Left forelimb (tissue), 1 donor: ENCODE data around the gene MAL.

Source experiments
- DNase-seq: peaks from one replicate; pipeline ENCODE4 v3.0.0-alpha.2; 2018; ENCODE audit warnings: low spot score

Gene MAL

DNA sequence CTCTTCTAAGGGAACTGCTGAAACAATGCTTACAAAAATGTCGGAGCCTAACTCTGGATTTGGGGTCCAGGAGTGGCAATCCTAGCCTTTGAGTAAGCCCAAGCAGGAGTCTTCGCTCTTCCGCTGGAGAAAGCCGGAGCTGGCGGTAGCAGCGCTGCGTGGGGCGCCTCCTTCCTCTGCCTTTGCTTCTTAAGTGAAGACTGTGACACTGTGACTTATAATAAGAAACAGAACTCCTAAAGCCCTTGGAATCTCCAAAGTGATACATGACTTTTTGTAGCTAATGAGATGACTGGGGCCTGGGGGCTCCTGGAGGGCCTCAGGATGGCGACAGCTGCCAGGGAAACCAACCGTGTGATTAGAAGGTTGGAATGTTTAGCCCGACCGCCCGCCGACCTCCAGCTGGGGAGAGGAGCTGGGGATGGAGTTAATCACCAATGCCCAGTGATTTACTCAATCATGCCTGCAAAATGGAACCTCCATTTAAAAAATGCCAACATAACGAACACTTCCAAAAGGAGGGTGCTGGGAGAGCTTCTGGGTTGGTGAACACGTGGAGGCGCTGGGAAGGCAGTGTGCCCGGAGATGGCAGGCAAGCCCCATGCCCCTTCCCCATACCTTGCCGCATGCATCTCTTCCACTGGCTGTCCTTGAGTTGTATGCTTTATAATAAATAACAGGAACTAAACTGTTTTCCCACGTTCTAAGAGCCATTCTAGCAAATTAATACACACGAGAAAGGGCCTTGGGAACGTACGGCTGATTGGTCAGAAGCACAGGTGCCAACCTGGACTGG, 29.0 kb upstream of the MAL start:
- no peak for DNase-seq

DNA sequence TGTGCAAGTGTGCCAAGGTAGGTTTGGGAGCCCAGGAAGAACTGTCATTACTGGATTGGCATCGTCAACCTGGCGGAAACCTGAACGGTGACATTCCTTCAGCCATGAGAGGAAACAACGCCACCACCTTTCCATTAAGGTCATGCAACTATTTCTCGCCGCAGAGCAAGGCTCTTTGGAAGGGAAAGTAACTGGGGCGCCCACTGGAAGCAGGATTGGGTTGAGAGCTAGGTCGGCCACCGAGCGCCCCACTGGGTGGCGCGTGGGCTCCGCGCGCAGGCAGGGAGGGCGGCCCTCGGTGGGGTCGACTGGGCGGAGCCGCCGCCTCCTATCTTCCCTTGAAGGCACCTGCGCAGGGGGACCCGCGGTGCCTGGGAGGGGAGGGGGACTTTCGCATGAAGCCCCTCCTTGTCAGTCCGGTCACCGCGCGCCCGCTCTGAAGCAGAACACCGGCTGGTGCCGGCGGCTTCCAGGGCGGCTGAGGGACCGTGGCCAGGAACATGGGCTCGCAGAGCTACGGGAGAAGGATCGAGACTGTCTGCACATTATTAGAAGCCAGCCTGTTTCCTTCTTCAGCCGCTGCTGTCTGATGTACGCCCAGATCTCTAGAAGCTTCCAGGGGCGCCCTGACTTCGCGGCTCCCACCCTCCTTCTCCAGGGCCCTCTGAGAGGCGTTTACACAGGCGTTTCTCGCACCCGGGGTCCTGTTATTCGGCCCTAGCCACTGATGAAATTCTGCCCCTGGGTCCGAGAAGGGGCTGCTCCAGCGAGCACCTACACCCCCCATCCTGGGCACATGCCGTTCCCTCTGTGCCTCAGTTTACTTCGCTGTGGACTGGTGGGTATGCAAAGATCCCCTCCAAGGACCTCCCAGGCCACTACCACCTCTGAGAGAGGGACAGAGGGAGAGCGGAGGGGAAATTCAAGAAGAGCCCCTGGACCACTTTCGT, 27.3 kb upstream of the MAL start:
- no peak for DNase-seq

DNA sequence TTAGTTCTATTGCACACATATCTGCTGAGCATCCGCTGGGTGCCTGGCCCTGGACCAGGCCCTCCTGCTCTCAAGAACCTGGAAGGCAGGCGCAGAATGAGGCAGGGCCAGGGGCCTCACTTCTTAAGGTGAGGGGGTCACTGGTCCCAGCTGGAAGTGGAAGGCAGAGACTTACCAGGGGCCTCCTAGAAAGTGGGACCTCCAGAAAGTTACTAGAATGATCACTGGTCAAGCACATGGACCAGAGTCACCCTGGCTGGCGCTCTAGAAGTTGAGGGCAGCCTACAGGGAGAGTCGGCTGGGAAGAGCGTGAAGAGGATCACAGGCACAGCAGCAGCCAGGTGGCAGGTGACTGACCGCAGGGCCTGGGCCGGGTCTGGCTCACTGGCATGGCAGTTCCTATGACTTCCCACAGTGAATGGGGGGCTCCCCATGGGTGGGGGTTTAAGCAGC, 26.1 kb upstream of the MAL start:
- DNase-seq = no peak

DNA sequence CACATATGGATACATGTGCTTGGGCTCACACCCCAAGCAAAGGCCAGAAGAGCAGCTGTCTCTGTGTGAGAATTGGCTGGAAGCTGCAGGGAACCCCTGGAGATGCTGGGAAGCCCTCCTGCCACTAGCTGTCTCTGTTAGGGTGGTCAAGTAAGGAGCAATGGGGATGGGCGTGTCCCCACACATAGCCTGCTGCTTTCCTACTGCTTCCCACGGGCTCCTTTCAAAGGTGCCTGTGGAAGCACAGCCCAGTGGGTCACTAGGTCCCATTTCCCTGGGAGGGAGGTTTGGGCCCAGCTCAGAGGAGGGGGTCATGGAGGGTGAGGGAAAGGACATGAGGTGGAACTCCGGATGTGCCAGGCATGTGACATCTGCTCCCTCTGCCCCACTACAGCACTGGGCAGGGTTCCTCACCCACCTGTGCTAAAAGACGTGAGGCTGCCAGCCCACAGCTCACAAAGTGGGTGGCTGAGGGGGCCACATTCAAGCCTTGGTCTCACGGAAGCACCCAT, 24.4 kb upstream of the MAL start:
- DNase-seq = no peak

DNA sequence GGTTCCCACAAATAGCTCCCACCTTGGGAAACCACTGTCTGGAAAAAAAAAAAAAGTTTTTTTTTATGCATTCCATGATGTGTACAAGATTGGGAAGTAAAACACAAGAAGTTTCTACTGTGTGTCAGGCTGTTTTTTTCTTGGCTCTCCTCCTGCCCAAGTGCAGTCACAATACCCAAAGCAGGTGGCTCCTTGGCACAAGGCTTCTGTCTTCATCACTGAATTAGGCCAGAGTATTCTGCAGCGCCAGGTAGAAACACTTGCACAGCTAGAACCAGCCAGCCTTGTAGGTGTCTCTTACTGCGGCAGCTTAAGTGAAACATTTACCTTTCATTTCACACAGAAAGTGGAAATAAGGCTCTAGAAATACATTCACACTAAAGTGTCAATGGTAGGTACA, 23.8 kb upstream of the MAL start:
- DNase-seq = no peak

DNA sequence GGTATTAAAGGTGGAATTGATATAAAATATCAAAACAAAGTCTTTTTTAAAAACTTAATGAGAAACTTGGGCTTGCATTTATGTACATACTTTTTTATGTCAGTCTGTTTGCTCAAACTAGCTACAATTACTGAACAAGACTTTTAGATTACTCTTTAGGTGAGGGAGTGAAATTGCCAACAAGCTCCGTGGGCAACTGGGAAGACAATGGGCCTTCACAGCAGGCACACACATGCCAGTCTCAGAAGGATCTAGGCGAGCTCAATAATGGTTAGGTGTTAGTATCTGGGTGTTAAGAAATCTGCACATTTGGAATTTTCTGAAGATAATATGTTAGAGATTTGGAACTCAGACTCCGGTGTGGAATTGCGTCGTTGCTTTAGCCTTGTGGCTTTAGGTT, 23.0 kb upstream of the MAL start:
- DNase-seq = no peak

DNA sequence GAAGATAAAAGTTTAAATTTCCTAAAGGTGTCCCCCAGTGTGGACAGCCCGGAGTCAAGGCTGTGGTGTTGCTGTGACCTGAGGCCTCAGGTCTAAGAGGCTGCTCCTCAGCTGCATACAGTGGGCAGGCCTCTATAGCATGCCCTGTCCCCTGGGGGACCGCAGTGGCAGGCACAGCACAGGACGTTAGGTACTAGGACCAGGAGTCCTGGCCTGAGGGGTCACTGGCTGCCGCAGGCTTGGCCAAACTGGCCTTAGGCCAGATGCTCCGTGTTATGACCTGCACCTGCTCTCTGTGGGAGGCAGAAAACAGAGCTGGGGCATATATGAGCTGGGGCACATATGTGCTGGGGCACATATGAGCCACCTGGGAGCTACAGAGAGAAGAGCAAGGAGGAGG, 21.2 kb upstream of the MAL start:
- DNase-seq = no peak

DNA sequence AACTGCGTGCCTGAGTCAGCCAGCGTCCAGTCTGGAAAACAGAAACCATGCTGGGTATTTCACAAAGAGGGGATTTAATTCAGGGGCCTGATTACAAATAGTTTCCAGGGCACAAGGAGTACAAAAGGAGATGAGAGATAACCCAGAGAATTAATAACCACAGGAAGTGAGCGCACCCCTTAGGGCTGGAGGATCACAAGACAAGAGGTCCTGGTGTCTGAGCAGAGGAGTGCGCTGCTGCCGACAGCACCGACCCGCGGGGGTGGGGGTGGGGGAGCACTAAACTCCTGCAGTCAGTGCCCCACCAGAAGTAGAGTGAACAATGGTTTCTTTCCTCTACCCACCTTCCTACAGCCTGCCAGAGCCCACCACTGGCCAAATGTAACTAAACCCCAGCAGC, 20.8 kb upstream of the MAL start:
- no peak for DNase-seq

DNA sequence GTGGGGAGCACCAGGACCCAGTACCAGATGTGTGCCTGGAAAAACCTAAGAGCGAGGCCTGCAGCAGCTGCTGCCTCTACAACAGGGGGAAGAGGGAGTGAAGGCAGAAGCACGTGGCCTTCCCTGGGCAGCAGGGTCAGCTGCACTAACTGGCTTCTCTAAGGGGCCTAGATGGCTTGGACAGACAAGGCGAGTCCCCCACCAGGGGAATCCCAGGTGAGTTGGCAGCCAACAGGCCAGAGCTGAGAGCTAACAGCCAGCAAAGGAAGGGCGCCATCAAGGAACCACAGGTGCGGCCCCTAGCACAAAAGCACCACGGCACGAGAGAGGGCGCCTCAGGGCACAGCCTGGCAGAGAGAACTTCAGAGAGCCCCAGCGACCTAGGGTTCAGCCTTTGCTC, 19.8 kb upstream of the MAL start:
- DNase-seq = no peak

DNA sequence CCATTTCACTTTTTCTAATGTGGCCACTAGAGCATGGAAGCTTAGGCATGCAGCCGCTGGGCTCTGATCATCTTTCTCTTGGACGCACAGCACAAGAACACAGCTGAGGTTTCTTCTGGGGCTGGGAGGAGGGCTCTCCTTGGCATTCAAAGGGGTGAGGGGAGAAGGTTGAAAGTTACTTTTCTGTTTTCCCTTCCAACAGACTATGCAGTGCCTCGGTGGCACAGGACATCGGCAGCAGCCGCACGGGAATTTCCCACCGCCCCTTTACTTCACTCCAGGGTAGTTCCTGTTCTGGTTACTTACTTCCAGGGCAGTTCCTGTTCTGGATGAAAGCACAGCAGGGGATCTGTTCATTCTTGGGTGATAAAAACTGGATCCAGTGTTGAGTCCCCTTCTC, 18.9 kb upstream of the MAL start:
- no peak for DNase-seq

DNA sequence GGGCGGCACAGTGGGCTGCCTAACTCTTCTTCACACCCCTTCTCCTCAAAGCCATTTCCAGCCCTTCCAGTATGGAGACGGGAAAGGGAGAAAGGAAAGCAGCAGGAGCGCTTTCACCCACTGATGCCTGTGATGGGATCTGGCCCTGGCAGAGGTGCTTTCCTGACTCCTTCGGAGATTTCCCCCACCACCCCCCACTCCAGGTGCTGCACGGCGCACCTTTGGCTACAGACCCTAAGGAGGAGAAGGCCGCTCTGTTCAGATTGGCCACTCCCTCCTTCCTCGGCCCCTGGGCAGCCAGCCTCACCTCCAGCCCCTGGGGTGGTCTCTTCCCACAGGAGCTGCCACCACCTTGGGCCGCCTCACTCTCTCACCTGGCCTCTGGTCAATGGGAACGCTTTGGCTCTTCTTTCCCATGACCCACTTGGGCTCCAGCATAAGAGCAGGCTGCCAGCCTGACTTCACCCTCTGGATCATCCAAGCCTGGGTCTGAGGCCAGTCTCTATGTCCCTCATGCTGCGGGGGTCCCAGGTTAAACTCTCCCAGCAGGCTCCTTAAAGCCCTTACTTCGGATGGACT, 18.4 kb upstream of the MAL start:
- DNase-seq = no peak

DNA sequence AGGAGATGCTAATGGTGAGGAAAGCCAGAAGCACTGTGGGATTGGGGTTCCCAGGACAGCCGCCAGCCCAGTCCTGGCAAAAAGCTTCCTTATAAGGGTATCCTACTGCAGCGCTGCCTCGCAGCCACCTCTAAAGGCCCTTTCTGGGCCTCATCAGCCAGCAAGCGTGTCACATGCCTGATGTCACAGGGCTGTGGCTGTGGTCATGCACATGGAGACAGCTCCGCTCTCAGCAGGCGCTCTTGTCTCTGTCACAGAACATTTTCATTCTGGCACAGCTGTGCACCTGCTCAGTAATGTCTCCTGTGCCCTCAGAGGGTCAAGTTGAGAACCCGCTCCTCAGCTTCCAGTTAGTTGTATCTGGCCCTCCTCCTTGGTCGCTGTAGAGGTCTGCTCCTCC, 17.7 kb upstream of the MAL start:
- no peak for DNase-seq

DNA sequence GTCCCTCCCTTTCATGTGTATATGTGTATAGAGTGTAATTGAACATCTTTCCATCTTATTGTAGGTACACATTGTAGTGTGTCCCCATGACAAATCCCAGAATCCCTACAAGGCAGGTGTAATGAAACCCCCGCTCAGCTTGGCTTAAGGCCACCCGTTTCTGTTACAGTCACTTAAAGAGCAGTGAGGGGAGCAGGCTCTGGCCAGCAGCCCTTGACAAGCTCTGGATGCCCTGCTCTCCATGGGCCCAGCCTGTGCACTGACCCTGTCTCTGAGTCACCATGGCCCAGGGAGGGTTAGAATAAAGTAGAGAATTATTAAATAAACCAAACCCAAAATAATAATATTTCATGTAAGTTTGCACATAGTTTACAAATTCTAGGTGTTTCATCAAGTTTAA, 17.2 kb upstream of the MAL start:
- DNase-seq = no peak

DNA sequence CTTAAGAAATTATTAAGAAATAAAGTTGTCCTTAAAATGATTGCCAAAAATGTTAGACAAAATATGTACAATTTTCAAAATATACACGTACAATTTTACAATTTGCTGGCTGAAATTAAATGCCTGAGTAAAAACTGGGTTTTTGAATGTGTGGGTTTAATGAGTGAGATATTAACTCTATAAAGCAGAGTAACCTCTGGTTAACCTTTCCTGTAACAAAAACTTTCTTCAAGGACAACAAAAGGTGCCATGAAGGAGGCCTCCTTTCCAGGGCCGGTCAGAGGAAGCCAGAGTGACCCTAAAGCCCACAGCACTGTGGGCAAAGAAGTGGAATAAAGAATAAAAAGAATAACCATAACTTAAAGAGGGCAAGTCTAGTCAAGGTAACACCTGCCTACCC, 16.5 kb upstream of the MAL start:
- no peak for DNase-seq

DNA sequence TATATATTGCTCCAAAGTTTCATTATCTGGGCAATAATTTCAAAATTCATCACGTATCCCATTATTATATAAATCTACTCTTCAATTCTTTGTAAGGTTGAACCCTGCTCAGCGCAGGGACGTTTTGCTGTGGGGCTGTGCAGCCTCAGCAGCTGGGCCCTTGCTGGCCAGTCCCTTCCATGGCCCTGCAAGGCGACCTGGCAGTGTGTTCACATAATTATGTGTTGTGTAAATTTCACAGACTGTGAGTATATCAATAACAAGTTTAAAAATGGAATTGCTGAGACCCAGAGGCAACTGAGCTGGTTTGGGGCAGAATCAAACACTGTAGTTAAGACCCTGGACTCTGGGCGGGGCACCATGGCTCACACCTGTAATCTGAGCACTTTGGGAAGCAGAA, 16.1 kb upstream of the MAL start:
- DNase-seq = no peak

DNA sequence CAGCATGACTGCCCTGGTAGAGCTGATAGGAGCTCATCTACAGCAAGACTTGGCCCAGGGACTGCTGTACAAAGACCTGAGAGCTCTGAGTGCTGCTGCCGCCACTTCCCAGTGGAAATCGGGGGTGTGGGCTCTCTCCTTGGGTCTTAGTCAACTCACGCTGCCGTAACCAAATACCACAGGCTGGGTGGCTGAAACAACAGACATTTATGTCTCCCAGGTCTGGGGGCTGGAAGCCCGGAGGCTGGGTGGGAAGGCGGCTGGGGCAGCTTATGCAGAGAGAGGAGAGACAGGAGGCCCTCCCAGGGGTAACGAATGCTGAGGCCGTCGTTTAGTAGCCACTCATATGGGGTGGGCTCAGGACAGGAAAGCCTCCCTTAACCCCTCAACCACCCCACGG, 15.4 kb upstream of the MAL start:
- DNase-seq = no peak

DNA sequence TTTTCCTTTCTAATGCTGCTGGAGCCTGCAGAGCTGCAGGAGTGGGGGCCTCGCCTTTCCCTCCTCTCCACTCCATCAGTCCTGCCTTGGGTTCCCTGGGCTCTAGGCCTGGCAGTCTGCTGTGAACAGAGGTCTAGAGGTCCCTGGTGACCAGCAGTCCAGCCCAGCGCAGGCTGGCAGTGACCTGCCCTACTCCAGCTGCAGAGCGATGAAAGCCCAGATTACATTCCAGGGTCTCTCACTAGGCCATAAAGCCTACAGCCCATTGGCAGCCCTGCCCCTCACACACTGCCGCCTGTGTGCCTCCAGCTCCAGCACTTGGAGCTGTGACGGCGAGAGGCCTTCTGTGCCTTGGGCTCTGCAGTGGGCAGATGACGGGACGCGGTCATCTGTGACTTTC, 14.8 kb upstream of the MAL start:
- no peak for DNase-seq

DNA sequence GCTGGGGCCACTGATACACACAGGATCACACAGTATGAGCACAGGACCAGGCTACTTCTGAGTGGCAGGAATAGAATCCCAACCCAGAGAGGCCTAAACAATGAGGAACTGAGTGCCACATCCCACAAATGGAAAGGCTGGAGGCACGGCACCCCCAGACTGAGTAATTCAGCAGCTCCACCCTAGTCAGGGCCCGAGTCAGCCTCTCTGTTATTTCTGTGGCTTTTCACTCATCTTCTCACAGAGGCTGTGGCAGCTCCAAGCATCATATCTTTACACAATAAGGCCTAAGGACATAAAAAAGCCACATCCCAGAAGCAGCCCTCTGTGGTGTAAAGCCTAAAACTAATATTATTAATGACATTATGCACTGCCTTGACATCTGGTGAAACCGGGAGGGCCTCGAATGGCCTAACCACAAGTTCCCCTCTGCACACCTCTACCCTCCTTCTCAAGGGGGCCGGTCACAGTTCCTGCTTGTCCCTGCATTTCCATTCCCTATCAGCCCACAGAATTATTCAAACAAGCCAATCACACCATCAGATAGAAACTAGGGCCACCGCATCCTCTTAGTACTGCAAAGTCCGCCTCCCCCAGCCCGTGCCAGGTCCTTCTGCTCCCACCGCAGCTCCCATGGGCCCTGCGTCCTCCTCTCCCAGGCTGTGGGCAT, 12.5 kb upstream of the MAL start:
- no peak for DNase-seq

DNA sequence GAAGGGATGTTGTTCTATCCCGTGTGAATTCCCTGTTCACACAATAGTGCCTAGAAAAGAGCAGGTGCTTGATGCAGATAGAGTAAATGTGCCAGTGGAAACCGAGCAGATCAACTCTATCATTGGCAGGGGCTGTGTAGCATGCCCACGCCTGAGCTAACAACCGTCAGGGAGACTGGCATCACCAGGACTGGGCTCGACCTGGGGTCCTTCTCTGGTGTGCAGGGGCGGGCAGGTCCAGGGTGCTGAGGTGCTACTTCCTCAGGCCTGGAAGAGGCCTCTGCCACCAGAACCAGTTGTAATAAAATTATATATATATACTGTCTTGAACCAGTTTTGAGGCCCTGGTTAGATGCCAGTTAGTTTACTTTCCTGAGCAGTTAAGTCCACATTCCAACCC, 11.8 kb upstream of the MAL start:
- no peak for DNase-seq

DNA sequence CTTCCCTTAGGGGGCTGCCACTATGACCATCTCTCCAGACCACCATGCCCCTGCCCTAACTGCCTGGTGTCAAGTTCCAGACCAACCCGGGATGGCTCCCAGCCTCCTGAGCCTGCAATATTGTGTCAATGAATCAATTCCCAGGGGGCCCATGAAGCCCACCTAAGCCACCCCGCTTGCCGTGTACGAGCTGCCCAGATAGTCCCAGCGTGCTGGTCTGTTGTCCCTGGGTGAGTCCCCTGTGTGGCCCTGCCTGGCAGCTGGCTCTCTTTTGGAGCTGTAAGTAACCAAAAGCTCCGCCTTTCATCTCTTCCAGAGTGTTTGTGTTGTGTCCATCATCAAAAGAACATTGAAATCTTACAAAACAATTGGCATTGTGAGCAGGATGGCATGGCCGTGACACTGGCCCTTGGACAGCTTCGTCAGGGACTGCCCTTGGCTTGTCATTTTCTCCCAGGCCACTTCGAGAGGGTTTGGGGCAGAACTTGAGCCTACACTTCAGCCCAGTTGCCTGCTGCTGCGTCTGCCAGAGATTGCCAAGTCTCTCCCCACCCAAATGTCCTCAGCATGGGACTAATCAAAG, 11.3 kb upstream of the MAL start:
- DNase-seq = no peak

DNA sequence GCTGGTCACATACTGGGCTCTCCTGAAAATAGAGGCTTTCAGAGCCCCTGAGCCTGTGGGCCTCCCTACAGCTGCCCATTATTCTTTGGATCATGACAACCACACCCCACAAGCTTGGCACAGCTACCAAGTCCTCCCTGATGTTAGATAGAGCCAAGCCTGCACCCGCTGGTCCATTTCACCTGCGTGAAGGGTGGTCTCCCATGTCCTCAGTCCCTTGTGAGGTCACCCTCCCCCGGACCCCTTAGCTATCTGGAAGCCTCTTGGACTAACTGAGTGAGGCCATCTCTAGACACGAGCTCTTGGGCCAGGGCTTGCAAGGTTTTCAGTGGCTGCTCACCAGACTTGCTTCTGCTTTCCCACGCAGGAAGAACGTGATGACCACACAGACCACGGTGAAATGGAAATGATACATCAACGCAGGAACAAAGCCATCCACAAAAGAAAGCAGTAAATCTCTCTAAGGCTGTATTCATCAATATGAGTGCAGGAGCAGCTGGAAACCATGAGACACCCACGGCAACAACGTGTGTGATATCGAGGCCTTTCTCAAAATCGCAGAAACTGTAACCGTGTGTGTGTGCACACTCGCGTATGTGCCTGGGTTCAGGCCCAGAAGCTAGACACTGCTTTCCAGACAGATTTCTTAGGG, 10.1 kb upstream of the MAL start:
- DNase-seq = no peak
